Mesothelial cell of epicardium (in vitro differentiated cells): ENCODE results near the gene YY2. TPM values are rescaled to one million over a fixed set of nuclear protein-coding genes. Genes with fewer than 3 reads are reported as not detected.

ENCODE experiments used
- DNase-seq, 2 experiments: peaks; one replicate each; pipeline ENCODE4 v3.0.0; 2021; ENCODE audit warnings: low spot score in 2 of 2; ENCODE audit not compliant: unreplicated experiment in 2 of 2
- H3K27ac Mint-ChIP-seq: 2 replicates; pipeline ENCODE4 v1.8.0; 2021; ENCODE audit warnings: mixed read lengths
- H3K27me3 Mint-ChIP-seq: 2 replicates; pipeline ENCODE4 v1.8.0; 2021; ENCODE audit warnings: low read depth, mixed read lengths
- H3K36me3 Mint-ChIP-seq: 2 replicates; pipeline ENCODE4 v1.8.0; 2021; ENCODE audit warnings: mixed read lengths
- H3K4me1 Mint-ChIP-seq: 2 replicates; pipeline ENCODE4 v1.8.0; 2021; ENCODE audit warnings: mixed read lengths
- H3K4me3 Mint-ChIP-seq: 2 replicates; pipeline ENCODE4 v1.8.0; 2021; ENCODE audit warnings: mild to moderate bottlenecking, moderate library complexity, mixed read lengths
- H3K9me3 Mint-ChIP-seq: 2 replicates; pipeline ENCODE4 v1.8.0; 2021; ENCODE audit warnings: mixed read lengths
- total RNA-seq: library from RNA; stranded (reverse); gene quantifications from 3 replicates; pipeline ENCODE4 v1.2.1, GENCODE V29; 2021
- TF ChIP-seq, protein P1 (sequence below): fragments of 200-600 bp; sonication (generic); IDR thresholded peaks from one replicate; pipeline ENCODE4 v1.5.0; 2021; ENCODE audit warnings: antibody characterized with exemption; ENCODE audit not compliant: unreplicated experiment

The YY2 gene
- total RNA-seq, 1 donor from 2014 or later, result 3.6 TPM

DNA sequence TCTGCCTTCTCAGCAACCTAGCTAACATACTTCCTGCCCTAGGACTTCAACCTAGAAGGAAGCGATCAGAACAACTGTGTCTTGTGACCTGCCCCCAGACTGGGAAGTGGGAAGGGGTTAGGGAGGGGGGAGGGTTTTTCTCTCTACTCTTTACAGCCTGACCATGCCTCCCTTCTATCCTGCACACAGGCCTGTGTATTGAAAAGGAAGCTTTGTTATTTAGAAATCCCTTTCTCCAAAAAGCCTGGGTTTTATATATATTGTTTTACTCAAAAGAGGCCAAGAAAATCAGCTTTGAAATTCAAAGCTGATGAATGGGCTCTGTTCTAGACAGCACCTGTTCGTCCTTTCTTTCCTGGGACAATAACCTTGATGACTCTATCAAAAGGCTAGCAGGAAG lies 49.5 kb downstream of the YY2 start:
- H3K27me3 Mint-ChIP-seq, result no peaks in the 10 kb centered on the region
- peaks cover 30% of the 10 kb centered on the region for H3K4me1 Mint-ChIP-seq
- no peak overlapping the region for H3K4me3 Mint-ChIP-seq
- peaks cover 9% of the 10 kb centered on the region for H3K9me3 Mint-ChIP-seq
- no peaks in the 10 kb centered on the region for H3K36me3 Mint-ChIP-seq
- H3K27ac Mint-ChIP-seq, result peak overlapping the region; percentile 66
- TF ChIP-seq, protein P1, sequence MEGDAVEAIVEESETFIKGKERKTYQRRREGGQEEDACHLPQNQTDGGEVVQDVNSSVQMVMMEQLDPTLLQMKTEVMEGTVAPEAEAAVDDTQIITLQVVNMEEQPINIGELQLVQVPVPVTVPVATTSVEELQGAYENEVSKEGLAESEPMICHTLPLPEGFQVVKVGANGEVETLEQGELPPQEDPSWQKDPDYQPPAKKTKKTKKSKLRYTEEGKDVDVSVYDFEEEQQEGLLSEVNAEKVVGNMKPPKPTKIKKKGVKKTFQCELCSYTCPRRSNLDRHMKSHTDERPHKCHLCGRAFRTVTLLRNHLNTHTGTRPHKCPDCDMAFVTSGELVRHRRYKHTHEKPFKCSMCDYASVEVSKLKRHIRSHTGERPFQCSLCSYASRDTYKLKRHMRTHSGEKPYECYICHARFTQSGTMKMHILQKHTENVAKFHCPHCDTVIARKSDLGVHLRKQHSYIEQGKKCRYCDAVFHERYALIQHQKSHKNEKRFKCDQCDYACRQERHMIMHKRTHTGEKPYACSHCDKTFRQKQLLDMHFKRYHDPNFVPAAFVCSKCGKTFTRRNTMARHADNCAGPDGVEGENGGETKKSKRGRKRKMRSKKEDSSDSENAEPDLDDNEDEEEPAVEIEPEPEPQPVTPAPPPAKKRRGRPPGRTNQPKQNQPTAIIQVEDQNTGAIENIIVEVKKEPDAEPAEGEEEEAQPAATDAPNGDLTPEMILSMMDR, result no peak
- no peak for DNase-seq

DNA sequence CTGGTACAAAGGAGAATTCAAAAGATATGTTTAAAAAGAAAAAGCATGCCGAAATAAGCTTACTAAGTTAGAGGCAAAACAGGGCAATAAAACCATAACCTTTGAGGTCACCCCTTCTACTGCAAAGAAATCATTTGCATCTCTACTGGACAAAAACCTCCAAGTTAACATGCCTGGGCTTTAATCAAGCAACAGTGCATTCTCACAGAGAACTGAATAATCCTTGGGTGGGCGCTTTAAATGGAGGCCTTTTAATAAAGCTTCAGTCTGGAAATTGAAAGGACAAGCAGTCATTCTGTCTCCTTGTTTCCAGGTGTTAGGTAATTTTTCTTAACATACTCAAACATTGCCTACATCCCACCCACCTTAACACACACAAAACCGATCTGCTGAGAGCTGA lies 50.2 kb downstream of the YY2 start:
- peaks cover 30% of the 10 kb centered on the region for H3K4me1 Mint-ChIP-seq
- H3K4me3 Mint-ChIP-seq, result no peak overlapping the region
- H3K27ac Mint-ChIP-seq, result peak overlapping the region; percentile 25
- TF ChIP-seq, protein P1, result no peak
- H3K9me3 Mint-ChIP-seq, result peaks cover 8% of the 10 kb centered on the region
- no peaks in the 10 kb centered on the region for H3K27me3 Mint-ChIP-seq
- DNase-seq, result no peak
- no peaks in the 10 kb centered on the region for H3K36me3 Mint-ChIP-seq

DNA sequence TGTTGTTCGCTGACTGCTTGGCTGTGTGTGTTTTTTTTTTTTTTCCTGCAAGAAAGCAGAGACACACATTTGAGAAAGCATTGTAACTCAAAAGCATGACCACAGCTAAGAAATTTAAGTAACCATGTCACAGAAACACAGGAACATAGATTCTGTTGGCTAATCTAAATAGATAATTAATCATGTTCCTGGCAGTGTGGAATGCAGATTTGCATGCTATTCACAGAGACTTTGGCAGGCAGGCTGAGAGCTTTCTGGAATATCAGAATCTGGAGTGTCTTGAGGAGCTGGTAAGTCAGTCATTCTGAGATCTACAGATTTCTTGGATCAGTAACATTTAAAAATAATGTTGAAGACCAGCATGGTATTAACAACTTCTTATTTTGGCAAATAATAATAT lies 51.5 kb downstream of the YY2 start:
- H3K27ac Mint-ChIP-seq, result peak overlapping the region; percentile 73
- no peaks in the 10 kb centered on the region for H3K36me3 Mint-ChIP-seq
- no peak for DNase-seq
- TF ChIP-seq, protein P1, result no peak
- peaks cover 30% of the 10 kb centered on the region for H3K4me1 Mint-ChIP-seq
- peak overlapping the region; percentile 13 for H3K4me3 Mint-ChIP-seq
- peaks cover 12% of the 10 kb centered on the region for H3K9me3 Mint-ChIP-seq
- H3K27me3 Mint-ChIP-seq, result no peaks in the 10 kb centered on the region

Other genes starting within 250 kb of the YY2 start
- not detected in 3 replicates for gene KLHL34, start 197.7 kb upstream of the YY2 start, total RNA-seq
- 2.7 to 3.5 TPM (median 3.1 TPM) in 3 replicates for gene SMPX, start 97.9 kb upstream of the YY2 start, total RNA-seq
- 20.8 to 22.1 TPM (median 21.1 TPM) in 3 replicates for gene MBTPS2, start 16.4 kb upstream of the YY2 start, total RNA-seq
- 172 to 176 TPM (median 174 TPM) in 3 replicates for gene SMS, start 84.7 kb downstream of the YY2 start, total RNA-seq
- 0.70 to 1.2 TPM (median 0.96 TPM) in 3 replicates for gene PHEX, start 176.3 kb downstream of the YY2 start, total RNA-seq